ENCODE measurements around the gene ANKLE2. TPM values are rescaled to one million over a fixed set of nuclear protein-coding genes. Genes with fewer than 3 reads are reported as not detected.

ANKLE2 gene
- total and polyA plus RNA-seq, 2 of the 8 experiments (the other 6 are each of a cell fraction or from before 2014, with no cell fraction given) = 41.0 to 64.9 TPM

GRCh38 chr12:132719954-132720324 lies 41.7 kb downstream of the ANKLE2 start:
- Histone ChIP-seq H4K8ac (ENCODE audit: extremely low read depth, insufficient read depth, low read length) (no peak overlapping the region), H3K4ac (replicated peaks; ENCODE audit: insufficient read length, low read depth, low read length) (no peak overlapping the region), H3K56ac (replicated peaks; ENCODE audit: insufficient read length, low read depth, low read length) (no peak overlapping the region), H3K79me2 (ENCODE audit: control insufficient read depth in 1 of 2, insufficient read depth in 2 of 2, low read length in 2 of 2) (no peaks in the 10 kb centered on the region), H2BK5ac (ENCODE audit: low read depth, low read length) (no peak overlapping the region), H3K18ac (ENCODE audit: extremely low read depth, low read length) (no peak overlapping the region), H2BK120ac (replicated peaks; ENCODE audit: low read depth, low read length) (no peak overlapping the region), H3K14ac (ENCODE audit: insufficient read length) (no peak overlapping the region), H2BK15ac (ENCODE audit: low read length) (no peak overlapping the region), H4K91ac (replicated peaks; ENCODE audit: insufficient read length, low read length) (no peak overlapping the region), H2AFZ (ENCODE audit: low read length) (no peak overlapping the region), H3K79me1 (ENCODE audit: low read depth, low read length) (no peaks in the 10 kb centered on the region; the same call in 1 of the 2 replicates), H2BK20ac (ENCODE audit: low read length) (no peak overlapping the region), H4K5ac (ENCODE audit: insufficient read length, low read depth, low read length) (no peak overlapping the region), H3K36me3 (ENCODE audit: control insufficient read depth in 2 of 4, insufficient read depth in 4 of 4, low read length in 3 of 4) (peaks cover 20 to 60% (median 47%) of the 10 kb centered on the region in 4 experiments), H4K20me1 (replicated peaks in 1 of 2; ENCODE audit: control insufficient read depth in 1 of 2, insufficient read depth in 2 of 2, low read length in 2 of 2) (peaks cover 4 to 27% of the 10 kb centered on the region in 2 experiments), H3K4me3 (ENCODE audit: extremely low read depth in 1 of 4, insufficient read depth in 2 of 4, low read depth in 3 of 4, low read length in 4 of 4) (no peak overlapping the region), H3K27me3 (replicated peaks in 1 of 4; ENCODE audit: control insufficient read depth in 3 of 4, extremely low read depth in 1 of 4, insufficient read depth in 3 of 4, low read length in 3 of 4) (no peaks in the 10 kb centered on the region; a peak in 1 of 7 replicates), H2AK5ac (ENCODE audit: low read depth, low read length) (no peak overlapping the region), H3K23me2 (ENCODE audit: low read depth, low read length) (no peaks in the 10 kb centered on the region), H3K27ac (ENCODE audit: low read depth, low read length) (no peak overlapping the region), H2BK12ac (ENCODE audit: low read depth, low read length) (no peak overlapping the region), H3K4me1 (replicated peaks in 1 of 4; ENCODE audit: control insufficient read depth in 3 of 4, insufficient read depth in 4 of 4, low read length in 3 of 4) (no peaks in the 10 kb centered on the region), H3K9ac (replicated peaks in 1 of 4; ENCODE audit: extremely low read depth in 1 of 4, low read depth in 3 of 4, low read length in 3 of 4) (no peak overlapping the region), H3K23ac (ENCODE audit: insufficient read length) (no peak overlapping the region), H3K9me3 (ENCODE audit: insufficient read depth in 2 of 2, low read depth in 1 of 2, low read length in 1 of 2) (no peaks in the 10 kb centered on the region), H3K4me2 (ENCODE audit: insufficient read depth in 1 of 2, low read depth in 2 of 2, low read length in 2 of 2) (no peak overlapping the region)
- no peak for TF ChIP-seq JUN (IDR thresholded peaks at IDR 0.05; ENCODE audit: low read depth, low read length)
- TF ChIP-seq CREB1 (IDR thresholded peaks at IDR 0.05) = no peak
- no peak for TF ChIP-seq SP1 (IDR thresholded peaks at IDR 0.05; ENCODE audit: low read depth, low read length)
- no peak for TF ChIP-seq MAFK (IDR thresholded peaks at IDR 0.05; ENCODE audit: low read depth, low read length)
- no peak for TF ChIP-seq SIN3A (conservative IDR thresholded peaks at IDR 0.05 in 1 of 2, IDR thresholded peaks at IDR 0.05 in 1 of 2; ENCODE audit: low read depth in 1 of 2, low read length in 2 of 2)
- no peak for TF ChIP-seq POU5F1 (IDR thresholded peaks at IDR 0.05; ENCODE audit: low read depth, low read length)
- TF ChIP-seq NRF1 (IDR thresholded peaks at IDR 0.05; ENCODE audit: low read depth, low read length) = no peak
- POLR2A ChIA-PET (ENCODE audit: partially characterized antibody) = interaction anchor here (0.9 to 5.7 kb wide), 3 partner anchors 9 to 61 kb away, joined by 3 to 21 read pairs (median 3); partner anchors contain the start of gene PGAM5
- FAIRE-seq (no peak), DNase-seq (ENCODE audit: low read depth in 1 of 2, low spot score in 2 of 2) (no peak)
- CTCF ChIA-PET (ENCODE audit: partially characterized antibody) = interaction anchor here (1.0 kb wide), 1 partner anchor 35 kb away, joined by 3 read pairs; no protein-coding TSS in a partner anchor
- WGBS, 2 experiments (ENCODE audit: extremely low coverage in 1 of 2, insufficient coverage in 1 of 2, insufficient read length in 1 of 2, insufficient replicate concordance in 2 of 2, low coverage in 1 of 2, low lambda C conversion rate in 2 of 2, missing lambda C conversion rate in 1 of 2) = 92% methylated on average over 12 of the region's 12 CpGs; no CpG with 5 or more reads in 1 of the 2 experiments

All from H1 (cell line).